ENCODE measurements around the gene SULT1A1.

The SULT1A1 gene

DNA sequence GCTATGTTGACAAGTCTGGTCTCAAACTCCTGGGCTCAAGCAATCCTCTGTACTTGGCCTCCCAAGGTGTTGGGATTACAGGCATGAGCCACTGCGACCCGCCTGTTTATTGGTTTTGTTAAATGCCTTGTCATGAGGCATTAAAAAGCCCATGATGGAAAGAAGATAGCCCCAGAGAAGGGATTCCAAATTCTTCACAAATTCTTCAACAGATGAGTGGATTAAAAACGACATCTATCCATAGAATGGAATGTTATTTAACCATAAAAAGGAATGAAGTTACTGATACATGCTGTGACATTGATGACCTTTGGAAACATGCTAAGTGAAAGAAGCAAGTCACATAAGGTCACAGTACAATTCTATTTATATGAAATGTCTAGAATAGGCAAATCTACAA is 51.4 kb downstream of the SULT1A1 start:
- DNase-seq (ENCODE audit: low read depth) = no peak

DNA sequence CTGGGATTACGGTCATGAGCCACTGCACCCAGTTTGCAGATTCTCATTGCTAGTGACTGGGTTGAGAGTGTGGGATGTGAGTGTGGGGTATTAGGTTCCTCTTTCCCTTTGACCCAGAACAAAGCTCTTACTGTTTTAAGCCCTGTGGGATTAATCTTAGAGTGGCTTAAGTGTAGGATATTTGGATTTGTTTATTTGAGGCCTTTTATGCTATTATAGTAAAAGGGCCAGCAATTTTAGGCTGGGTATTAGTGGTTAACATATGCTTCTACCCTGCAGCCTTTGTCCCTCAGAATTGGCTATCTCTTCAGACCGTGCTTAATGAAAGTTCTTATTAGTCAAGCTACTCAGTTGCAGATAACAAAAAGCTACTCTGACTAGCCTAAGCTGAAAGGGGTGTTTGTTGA is 52.9 kb downstream of the SULT1A1 start:
- DNase-seq (ENCODE audit: low read depth) = no peak

GRCh38 chr16:28555561-28555960 is 54.3 kb downstream of the SULT1A1 start:
- DNase-seq (ENCODE audit: low read depth) = no peak
